Stomach (tissue), 9 donors: Measurements from ENCODE around the gene HNMT. TPM values are rescaled to one million over a fixed set of nuclear protein-coding genes. Genes with fewer than 3 reads are reported as not detected.

Experiments used
- DNase-seq, 2 donors: peaks; one replicate each; pipeline versions ENCODE4 v3.0.0 to v3.0.0-alpha.2; 2013 to 2019
- H3K27ac ChIP-seq, 5 donors: fragments of 200-600 bp in 4 of 5; sonication (generic) in 4 of 5; one replicate each; pipeline ENCODE4 v1.5.1; 2013 to 2019; ENCODE audit warnings: mild to moderate bottlenecking in 1 of 5, moderate library complexity in 1 of 5
- H3K27me3 ChIP-seq, 3 donors: fragments of 200-600 bp; sonication (generic); one replicate each; pipeline ENCODE4 v1.5.1; 2017 to 2019; ENCODE audit warnings: mixed run types in 1 of 3
- H3K36me3 ChIP-seq, 4 donors: fragments of 200-600 bp; sonication (generic); 1 replicate in 3 of 4; 2 replicates in 1 of 4; pipeline ENCODE4 v1.5.1; 2016 to 2019
- H3K4me1 ChIP-seq, 4 donors: fragments of 200-600 bp; sonication (generic); one replicate each; pipeline ENCODE4 v1.5.1; 2016 to 2019
- H3K4me3 ChIP-seq, 4 donors: fragments of 200-600 bp; sonication (generic) in 3 of 4; one replicate each; pipeline ENCODE4 v1.5.1; 2016 to 2019; ENCODE audit warnings: mild to moderate bottlenecking in 1 of 4
- H3K9me3 ChIP-seq, 4 donors: fragments of 200-600 bp; sonication (generic); one replicate each; pipeline ENCODE4 v1.5.1; 2016 to 2019
- EP300 ChIP-seq: sonication (generic); formaldehyde crosslinking; IDR thresholded peaks from one replicate; pipeline ENCODE4 v1.6.1; 2017; ENCODE audit warnings: antibody characterized with exemption
- POLR2A ChIP-seq, 4 donors: fragments of 450-650 bp; IDR thresholded peaks; one replicate each; pipeline ENCODE4 v1.6.1; 2016; ENCODE audit warnings: antibody characterized with exemption in 4 of 4, control low read depth in 2 of 4, mild to moderate bottlenecking in 1 of 4, moderate library complexity in 1 of 4
- POLR2AphosphoS5 ChIP-seq, 3 donors: sonication (generic); formaldehyde crosslinking; IDR thresholded peaks; one replicate each; pipeline ENCODE4 v1.6.1; 2016; ENCODE audit warnings: antibody characterized with exemption in 3 of 3
- WGBS, 5 donors: extraction: QIAGEN DNeasy Blood & Tissue Kit in 3 of 5; methylation state at CpG; one replicate each; pipeline versions ENCODE4 v1.1.5 to v1.1.7; 2013 to 2018; 5-methylcytosine and 5-hydroxymethylcytosine counted together
- intact Hi-C: fragments of 100-400 bp; cut with DNase I; formaldehyde crosslinking; loops from one replicate; pipeline ENCODE4 v1.15.1; 2023; ENCODE audit warnings: low total_unique reads
- polyA plus RNA-seq, 3 donors: library from polyadenylated mRNA; stranded (reverse); fragments of 200-250 nt; gene quantifications; one replicate each; pipeline ENCODE4 v1.2.3, GENCODE V29; 2013
- total RNA-seq, 5 donors: library from RNA; depleted of rRNA; stranded (reverse); fragments of >200 nt; gene quantifications; one replicate each; pipeline versions ENCODE4 v1.1.0 to v1.2.3, GENCODE V29; 2014 to 2016
- TF ChIP-seq, protein P1 (sequence below), 7 experiments: fragments of 450-650 bp in 4 of 7; fragments of 200-600 bp in 3 of 7; sonication (generic) in 3 of 7; IDR thresholded peaks; one replicate each; pipeline ENCODE4 v1.5.1; 2016 to 2019; ENCODE audit warnings: antibody characterized with exemption in 7 of 7, control low read depth in 2 of 7, mild to moderate bottlenecking in 1 of 7
- donor health status: healthy with polysubstance abuse.
- donor health status: Bipolar disorder and iron deficiency.
- donor health status: healthy.

The HNMT gene
- total and polyA plus RNA-seq, 8 donors: 11.2 to 145 (median 44.7) TPM

DNA sequence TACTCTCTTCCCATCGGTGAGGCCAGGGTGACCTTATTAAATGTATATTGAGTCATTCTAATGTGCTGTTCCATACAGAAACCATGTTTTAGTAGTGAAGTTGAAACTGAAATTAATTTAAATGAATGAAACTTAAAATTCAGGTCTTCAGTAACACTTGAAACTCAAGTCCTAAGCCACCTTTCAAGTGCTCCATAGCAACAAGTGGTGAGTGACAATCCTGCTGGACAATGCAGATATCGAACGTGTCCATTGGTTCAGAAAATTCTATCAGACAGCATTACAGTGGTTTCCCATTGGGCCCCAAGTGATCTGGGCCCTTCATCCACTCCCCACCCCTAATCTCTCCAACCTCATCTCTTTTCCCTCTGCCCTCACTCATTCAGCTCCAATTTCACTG is 48.7 kb downstream of the HNMT start:
- intact Hi-C loops: no loop called here
- Histone ChIP-seq H3K4me3 (no peak overlapping the region), H3K27me3 (no peaks in the 10 kb centered on the region), H3K4me1 (no peaks in the 10 kb centered on the region), H3K9me3 (no peaks in the 10 kb centered on the region), H3K27ac (no peak overlapping the region), H3K36me3 (peaks cover 0 to 33% (median 19%) of the 10 kb centered on the region in 4 donors)
- no peak for TF ChIP-seq POLR2AphosphoS5 (IDR thresholded peaks at IDR 0.05)
- no peak for TF ChIP-seq POLR2A (IDR thresholded peaks at IDR 0.05)
- TF ChIP-seq EP300: no peak
- TF ChIP-seq, protein P1, sequence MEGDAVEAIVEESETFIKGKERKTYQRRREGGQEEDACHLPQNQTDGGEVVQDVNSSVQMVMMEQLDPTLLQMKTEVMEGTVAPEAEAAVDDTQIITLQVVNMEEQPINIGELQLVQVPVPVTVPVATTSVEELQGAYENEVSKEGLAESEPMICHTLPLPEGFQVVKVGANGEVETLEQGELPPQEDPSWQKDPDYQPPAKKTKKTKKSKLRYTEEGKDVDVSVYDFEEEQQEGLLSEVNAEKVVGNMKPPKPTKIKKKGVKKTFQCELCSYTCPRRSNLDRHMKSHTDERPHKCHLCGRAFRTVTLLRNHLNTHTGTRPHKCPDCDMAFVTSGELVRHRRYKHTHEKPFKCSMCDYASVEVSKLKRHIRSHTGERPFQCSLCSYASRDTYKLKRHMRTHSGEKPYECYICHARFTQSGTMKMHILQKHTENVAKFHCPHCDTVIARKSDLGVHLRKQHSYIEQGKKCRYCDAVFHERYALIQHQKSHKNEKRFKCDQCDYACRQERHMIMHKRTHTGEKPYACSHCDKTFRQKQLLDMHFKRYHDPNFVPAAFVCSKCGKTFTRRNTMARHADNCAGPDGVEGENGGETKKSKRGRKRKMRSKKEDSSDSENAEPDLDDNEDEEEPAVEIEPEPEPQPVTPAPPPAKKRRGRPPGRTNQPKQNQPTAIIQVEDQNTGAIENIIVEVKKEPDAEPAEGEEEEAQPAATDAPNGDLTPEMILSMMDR (IDR thresholded peaks at IDR 0.05): no peak
- WGBS, 5 donors: 90 to 99% (median 96%) methylated on average over 3 of the region's 3 CpGs
- no peak for DNase-seq

- TF ChIP-seq POLR2AphosphoS5 (IDR thresholded peaks at IDR 0.05) (no peak), EP300 (no peak), POLR2A (IDR thresholded peaks at IDR 0.05) (no peak)
- TF ChIP-seq, protein P1 (IDR thresholded peaks at IDR 0.05): no peak
- Histone ChIP-seq H3K9me3 (no peaks in the 10 kb centered on the region), H3K27ac (no peak overlapping the region), H3K4me1 (no peaks in the 10 kb centered on the region), H3K27me3 (no peaks in the 10 kb centered on the region), H3K4me3 (no peak overlapping the region), H3K36me3 (peaks cover 0 to 27% (median 17%) of the 10 kb centered on the region in 4 donors)
- 70 to 96% (median 84%) methylated on average over 2 of the region's 2 CpGs for WGBS, 5 donors
- intact Hi-C loops: no loop called here
- DNase-seq: no peak
Observed at GRCh38 chr2:138013639-138014038, 49.4 kb downstream of the HNMT start.

- no peak overlapping the region for H3K4me3 ChIP-seq
- WGBS, 5 donors: 71 to 82% (median 79%) methylated on average over 3 of the region's 3 CpGs
Observed at GRCh38 chr2:138015494-138015893, 51.2 kb downstream of the HNMT start.

GRCh38 chr2:138016351-138017087 is 52.2 kb downstream of the HNMT start:
- WGBS, 5 donors: 84 to 95% (median 93%) methylated on average over 3 of the region's 3 CpGs
- no peak for DNase-seq
- Histone ChIP-seq H3K4me1 (no peaks in the 10 kb centered on the region), H3K36me3 (peaks cover 0 to 25% (median 17%) of the 10 kb centered on the region in 4 donors), H3K4me3 (no peak overlapping the region), H3K9me3 (no peaks in the 10 kb centered on the region), H3K27ac (no peak overlapping the region), H3K27me3 (no peaks in the 10 kb centered on the region)
- TF ChIP-seq EP300 (no peak), POLR2A (IDR thresholded peaks at IDR 0.05) (no peak), POLR2AphosphoS5 (IDR thresholded peaks at IDR 0.05) (no peak)
- TF ChIP-seq, protein P1 (IDR thresholded peaks at IDR 0.05): no peak
- intact Hi-C loops: no loop called here

More at GRCh38 chr2:138015494-138015893, 51.2 kb downstream of the HNMT start:
- Histone ChIP-seq H3K27me3 (no peaks in the 10 kb centered on the region), H3K36me3 (peaks cover 0 to 25% (median 17%) of the 10 kb centered on the region in 4 donors), H3K27ac (no peak overlapping the region), H3K9me3 (no peaks in the 10 kb centered on the region), H3K4me1 (no peaks in the 10 kb centered on the region)
- TF ChIP-seq, protein P1 (IDR thresholded peaks at IDR 0.05): no peak
- TF ChIP-seq POLR2AphosphoS5 (IDR thresholded peaks at IDR 0.05): no peak
- TF ChIP-seq POLR2A (IDR thresholded peaks at IDR 0.05): no peak
- no peak for TF ChIP-seq EP300
- intact Hi-C loops: no loop called here
- no peak for DNase-seq
